HG03460 (cell line): ENCODE data around the gene FAM185A.
A peak's percentile ranks its signal among the peaks of the same experiment; 100 is the strongest.
"Not testable (repeated sequence)": the region's sequence is repeated elsewhere in the genome, so short reads cannot be mapped to it uniquely, and the experiment has no call there.

Source experiments
- ATAC-seq: cut with Tn5 transposase; IDR thresholded peaks from one replicate; pipeline ENCODE4 v1.9.1; 2021; ENCODE audit not compliant: unreplicated experiment

The FAM185A gene

DNA sequence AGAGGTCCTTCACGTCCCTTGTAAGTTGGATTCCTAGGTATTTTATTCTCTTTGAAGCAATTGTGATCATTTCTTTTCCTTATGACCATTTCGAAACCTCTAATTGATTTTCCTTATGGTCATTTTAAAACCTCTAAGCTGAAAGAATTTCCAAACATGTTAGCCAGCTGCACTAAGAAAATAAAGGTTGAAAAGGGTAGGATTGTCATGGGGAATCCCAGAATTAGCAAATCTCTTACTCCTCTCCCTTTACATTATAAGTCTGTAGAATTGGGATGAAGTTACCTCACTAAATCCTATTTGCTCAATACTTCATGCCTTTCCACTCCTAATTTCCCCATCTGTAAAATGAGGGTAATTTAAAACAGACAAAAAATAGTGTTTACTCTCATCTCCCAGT, 79.5 kb downstream of the FAM185A start:
- ATAC-seq, result no peak

DNA sequence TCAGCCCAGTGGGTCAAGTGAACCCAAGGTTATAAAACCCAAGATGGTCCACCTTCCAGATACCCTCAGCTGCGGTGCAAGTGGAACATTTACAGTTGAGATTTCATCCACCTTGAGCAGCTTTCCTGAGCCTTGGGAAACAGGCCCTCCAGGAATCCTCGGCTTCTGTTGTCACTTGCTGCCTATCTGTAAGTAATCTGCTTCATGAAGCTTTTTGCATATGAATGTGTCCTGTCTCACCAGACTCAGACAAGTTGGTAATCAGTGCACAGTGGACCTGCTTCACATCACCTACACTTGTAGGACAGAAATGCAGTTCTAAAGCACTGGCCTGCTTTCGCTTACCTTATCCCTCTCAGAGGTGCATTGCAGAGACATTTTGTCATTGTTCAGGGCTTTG, 80.3 kb downstream of the FAM185A start:
- no peak for ATAC-seq

DNA sequence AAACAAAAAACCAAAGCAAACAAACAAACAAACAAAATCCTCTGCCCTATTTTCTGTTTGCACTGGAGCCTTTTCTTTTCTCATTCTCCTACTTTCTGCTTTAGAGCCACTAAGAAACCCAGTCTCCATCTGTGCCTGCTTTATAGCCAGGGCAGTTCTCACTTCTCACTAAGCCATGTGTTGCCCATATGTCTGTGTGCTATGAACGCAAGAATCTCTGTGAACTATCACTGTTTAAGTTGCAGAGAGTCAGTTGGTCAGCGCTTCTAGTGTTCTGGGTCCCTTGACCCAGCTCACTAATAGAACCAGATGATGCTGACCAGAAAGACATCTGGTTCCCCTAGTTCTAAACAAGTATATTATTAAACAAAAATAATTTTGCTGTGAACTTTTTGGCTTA, 81.4 kb downstream of the FAM185A start:
- no peak for ATAC-seq

GRCh38 chr7:102832674-102833073, 83.9 kb downstream of the FAM185A start:
- no peak for ATAC-seq

DNA sequence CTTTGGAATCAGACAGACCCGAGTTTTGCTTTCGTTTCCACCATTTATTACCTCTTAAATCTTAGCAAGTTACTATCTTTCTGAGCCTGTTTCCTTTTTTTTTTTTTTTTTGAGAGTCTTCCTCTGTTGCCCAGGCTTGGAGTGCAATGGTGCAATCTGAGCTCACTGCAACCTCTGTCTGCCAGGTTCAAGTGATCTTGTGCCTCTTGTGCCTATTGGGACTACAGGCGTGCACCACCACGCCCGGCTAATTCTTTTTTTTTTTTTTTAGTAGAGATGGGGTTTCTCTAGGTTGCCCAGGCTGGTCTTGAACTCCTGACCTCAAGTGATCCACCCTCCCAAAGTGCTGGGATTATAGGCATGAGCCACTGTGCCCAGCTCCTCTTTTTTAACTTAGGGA, 84.5 kb downstream of the FAM185A start:
- ATAC-seq, result no peak

GRCh38 chr7:102834466-102834865, 85.7 kb downstream of the FAM185A start:
- ATAC-seq, result no peak

GRCh38 chr7:102834999-102835398, 86.2 kb downstream of the FAM185A start:
- ATAC-seq, result peak; percentile 94

DNA sequence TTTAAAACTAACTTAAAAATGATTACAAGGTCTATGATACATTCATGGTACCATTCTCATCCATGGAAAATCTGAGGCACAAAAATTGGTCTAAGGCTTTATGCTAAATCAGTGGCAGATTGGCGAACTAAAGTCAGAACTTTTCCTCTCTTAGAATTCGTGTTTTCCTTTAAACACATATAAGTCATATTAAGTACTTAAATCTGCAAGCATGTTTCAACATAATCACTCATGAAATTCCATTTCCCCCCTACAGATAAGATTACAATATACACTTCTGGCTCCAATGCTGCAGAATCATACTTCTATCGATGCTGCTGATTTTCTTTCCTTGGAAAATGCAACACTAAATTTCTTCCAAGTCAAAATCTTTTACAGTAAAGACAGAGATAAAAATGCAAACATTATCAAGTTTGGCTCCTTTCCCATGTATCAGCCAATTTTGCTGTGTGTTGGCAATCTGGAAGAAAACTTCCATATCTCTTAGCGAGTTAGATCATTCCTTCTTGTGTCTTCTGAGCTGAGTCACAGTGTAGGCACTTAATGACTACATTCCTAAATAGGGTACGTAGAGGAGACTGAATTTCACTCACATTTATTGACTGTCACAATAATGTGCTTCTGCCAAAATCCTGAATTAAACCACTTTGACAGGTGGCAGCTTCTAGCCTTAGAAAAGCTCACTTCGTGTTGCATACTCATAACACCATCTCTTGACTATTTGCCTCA, 87.6 kb downstream of the FAM185A start:
- ATAC-seq, result no peak

GRCh38 chr7:102836977-102837376, 88.2 kb downstream of the FAM185A start:
- no peak for ATAC-seq

DNA sequence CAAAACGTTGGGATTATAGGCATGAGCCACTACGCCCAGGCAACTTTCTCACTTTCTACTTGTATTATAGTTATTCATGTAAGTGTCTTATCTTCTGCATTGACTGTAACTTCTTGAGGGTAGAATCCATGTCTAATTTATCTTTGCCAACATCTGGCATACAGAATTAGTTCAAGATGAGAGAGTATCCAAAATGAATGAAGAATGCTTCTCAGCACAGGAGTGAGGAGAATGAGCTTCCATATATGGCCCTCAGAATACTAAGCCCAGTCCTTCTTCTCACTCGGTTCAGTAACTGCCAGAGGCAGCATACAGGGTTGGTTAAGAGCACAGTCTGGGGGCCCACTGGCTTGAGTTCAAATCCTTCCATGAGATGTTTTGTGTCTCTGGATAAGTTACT, 89.0 kb downstream of the FAM185A start:
- no peak for ATAC-seq

GRCh38 chr7:102838572-102839101, 89.8 kb downstream of the FAM185A start:
- not testable (repeated sequence) for ATAC-seq

- ATAC-seq, result no peak
Measured at GRCh38 chr7:102840404-102840803, 91.6 kb downstream of the FAM185A start.

GRCh38 chr7:102841290-102841689, 92.5 kb downstream of the FAM185A start:
- no peak for ATAC-seq

DNA sequence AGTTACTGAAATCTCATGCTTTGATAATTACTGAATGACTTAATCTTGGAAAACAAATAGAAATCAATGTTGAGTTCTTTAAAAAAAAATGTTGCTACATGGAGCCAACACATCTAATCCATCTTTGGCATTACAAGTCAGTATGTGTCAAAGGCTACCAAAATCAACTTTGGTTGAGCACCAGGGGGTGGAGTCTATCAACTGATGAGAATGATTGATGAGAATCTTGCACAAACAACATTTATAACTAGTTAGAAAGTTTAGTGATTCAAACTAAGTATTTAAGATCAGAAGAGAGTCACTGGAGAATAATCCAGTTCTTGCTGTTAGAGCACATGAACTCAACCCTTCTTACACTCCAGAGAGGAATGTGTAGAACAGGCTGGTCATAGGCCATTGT, 93.5 kb downstream of the FAM185A start:
- no peak for ATAC-seq

GRCh38 chr7:102843850-102844249, 95.1 kb downstream of the FAM185A start:
- peak; percentile 85 for ATAC-seq

GRCh38 chr7:102845346-102845745, 96.5 kb downstream of the FAM185A start:
- ATAC-seq, result no peak

DNA sequence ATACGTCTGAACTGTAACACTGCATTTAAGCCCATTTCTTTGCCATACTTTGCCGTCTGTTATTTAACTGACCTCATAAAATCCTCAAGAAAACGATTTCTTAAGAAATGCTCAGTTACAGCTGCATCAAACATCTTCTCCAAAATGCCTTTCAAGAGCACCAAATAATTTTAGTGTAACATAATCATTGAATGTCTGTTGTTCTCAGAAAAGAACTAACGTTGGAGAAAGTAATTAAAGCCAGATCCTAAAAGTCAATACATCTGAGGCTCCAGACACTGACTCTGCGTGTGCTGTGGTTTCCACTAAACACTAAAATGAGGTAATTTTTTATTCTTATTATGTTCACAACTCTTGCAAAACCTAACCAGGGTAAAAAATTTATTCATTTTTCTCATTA, 100.3 kb downstream of the FAM185A start:
- no peak for ATAC-seq

GRCh38 chr7:102849538-102849937, 100.7 kb downstream of the FAM185A start:
- no peak for ATAC-seq

DNA sequence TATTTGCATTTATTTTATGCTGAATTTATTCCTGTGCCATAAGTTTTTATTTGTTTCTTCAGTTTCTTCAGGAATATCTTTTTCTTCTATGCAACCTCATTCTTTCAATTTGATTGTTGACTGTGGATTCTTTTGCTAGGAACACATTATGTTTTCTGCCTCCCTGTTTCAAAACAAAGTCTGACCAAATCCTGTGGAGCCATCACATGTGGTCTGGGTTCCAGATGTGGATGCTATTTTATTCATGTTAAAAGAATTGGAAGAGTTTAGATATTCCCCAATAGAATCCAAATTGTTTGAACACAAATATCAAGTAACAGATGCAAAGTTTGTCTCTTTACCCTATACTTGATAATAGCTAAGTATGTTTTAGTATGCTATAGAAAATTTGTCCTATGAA, 107.2 kb downstream of the FAM185A start:
- ATAC-seq, result no peak
